Bronchial epithelial cell (primary cell): ENCODE data around the gene OR6K6. TPM values are rescaled to one million over a fixed set of nuclear protein-coding genes. Genes with fewer than 3 reads are reported as not detected.
A peak's percentile ranks its signal among the peaks of the same experiment; 100 is the strongest.

Experiments used
- DNase-seq: peaks from one replicate; pipeline ENCODE4 v3.0.0-alpha.2; 2010; ENCODE audit warnings: low read depth
- FAIRE-seq: peaks from 2 replicates; lab custom pipeline; 2011; peaks lifted over from hg19 to GRCh38; lab: Jason Lieb, UNC
- H3K27me3 ChIP-seq: 2 replicates; pipeline ENCODE4 v1.5.1; 2011; ENCODE audit warnings: low read length; ENCODE audit not compliant: control insufficient read depth, insufficient read depth
- H3K36me3 ChIP-seq: 2 replicates; pipeline ENCODE4 v1.5.1; 2011; ENCODE audit warnings: low read length; ENCODE audit not compliant: control insufficient read depth, insufficient read depth
- H3K4me3 ChIP-seq: 2 replicates; pipeline ENCODE4 v1.5.1; 2011; ENCODE audit warnings: mild to moderate bottlenecking, low read depth, low read length, control low read depth
- total RNA-seq: library from RNA; depleted of rRNA; stranded (reverse); fragments of >200 nt; gene quantifications from 2 replicates; pipeline ENCODE4 v1.2.1, GENCODE V29; 2014
- TF ChIP-seq, protein P1 (sequence below): IDR thresholded peaks from 2 replicates; pipeline ENCODE4 v1.5.1; 2011; ENCODE audit warnings: mild to moderate bottlenecking, moderate library complexity, low read length, control low read depth, inconsistent platforms; ENCODE audit not compliant: insufficient read depth, severe bottlenecking

Gene OR6K6
- total RNA-seq, 1 donor from 2014 or later: not detected

DNA sequence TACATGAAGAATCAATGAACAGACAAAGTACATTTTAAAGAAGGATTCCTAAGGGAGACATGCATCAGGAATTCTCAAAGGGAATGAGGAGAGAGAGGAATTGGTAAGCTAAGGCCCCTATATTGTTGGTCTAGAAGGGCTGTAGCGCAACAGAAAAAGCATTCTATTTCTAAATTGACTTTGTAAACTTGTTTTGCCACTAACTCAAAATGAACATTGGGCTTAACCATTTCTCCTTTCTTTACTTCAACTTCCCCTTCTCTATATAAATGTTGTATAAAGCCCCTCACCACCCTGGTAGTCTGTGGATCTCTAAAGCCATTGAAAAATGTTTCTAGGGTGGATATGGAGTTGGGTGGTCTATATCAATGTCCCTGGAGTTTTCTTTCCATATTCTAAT, 46.9 kb downstream of the OR6K6 start:
- TF ChIP-seq, protein P1, sequence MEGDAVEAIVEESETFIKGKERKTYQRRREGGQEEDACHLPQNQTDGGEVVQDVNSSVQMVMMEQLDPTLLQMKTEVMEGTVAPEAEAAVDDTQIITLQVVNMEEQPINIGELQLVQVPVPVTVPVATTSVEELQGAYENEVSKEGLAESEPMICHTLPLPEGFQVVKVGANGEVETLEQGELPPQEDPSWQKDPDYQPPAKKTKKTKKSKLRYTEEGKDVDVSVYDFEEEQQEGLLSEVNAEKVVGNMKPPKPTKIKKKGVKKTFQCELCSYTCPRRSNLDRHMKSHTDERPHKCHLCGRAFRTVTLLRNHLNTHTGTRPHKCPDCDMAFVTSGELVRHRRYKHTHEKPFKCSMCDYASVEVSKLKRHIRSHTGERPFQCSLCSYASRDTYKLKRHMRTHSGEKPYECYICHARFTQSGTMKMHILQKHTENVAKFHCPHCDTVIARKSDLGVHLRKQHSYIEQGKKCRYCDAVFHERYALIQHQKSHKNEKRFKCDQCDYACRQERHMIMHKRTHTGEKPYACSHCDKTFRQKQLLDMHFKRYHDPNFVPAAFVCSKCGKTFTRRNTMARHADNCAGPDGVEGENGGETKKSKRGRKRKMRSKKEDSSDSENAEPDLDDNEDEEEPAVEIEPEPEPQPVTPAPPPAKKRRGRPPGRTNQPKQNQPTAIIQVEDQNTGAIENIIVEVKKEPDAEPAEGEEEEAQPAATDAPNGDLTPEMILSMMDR: no peak
- H3K27me3 ChIP-seq: no peaks in the 10 kb centered on the region
- DNase-seq: no peak
- no peaks in the 10 kb centered on the region for H3K36me3 ChIP-seq
- FAIRE-seq: no peak
- no peak overlapping the region for H3K4me3 ChIP-seq

DNA sequence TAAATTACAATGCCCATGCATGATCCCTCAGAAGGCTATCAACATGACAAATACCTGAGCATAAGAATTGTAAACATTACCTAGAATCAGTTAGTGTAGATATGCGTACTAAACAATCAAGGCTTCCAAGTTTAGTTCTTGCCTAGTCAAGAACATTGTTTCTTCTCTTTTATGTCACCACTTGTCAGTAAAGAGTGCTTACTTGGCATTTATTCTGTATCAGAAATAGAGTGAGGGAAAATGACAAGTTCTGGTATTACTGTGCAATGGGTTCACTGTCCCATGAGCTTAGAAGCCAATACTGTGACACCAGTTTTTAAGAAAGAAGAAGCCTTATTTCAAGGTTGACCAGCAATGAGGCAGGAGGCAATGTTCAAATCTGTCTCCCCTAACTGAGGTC, 49.2 kb downstream of the OR6K6 start:
- no peak overlapping the region for H3K4me3 ChIP-seq
- H3K36me3 ChIP-seq: no peaks in the 10 kb centered on the region
- FAIRE-seq (peak; percentile 23), DNase-seq (no peak)
- TF ChIP-seq, protein P1: no peak
- H3K27me3 ChIP-seq: no peaks in the 10 kb centered on the region

Other genes with a start within 250 kb of the OR6K6 start
- gene OR6Y1, start 200.3 kb upstream of the OR6K6 start, total RNA-seq: not detected in 2 replicates
- not detected in 2 replicates for gene OR6P1, start 184.1 kb upstream of the OR6K6 start, total RNA-seq
- not detected in 2 replicates for gene OR10X1, start 174.8 kb upstream of the OR6K6 start, total RNA-seq
- not detected in 2 replicates for gene OR10Z1, start 149.5 kb upstream of the OR6K6 start, total RNA-seq
- gene SPTA1, start 68.0 kb upstream of the OR6K6 start, total RNA-seq: not detected in 2 replicates
- gene OR6K2, start 54.1 kb upstream of the OR6K6 start, total RNA-seq: not detected in 2 replicates
- not detected in 2 replicates for gene OR6K3, start 34.0 kb upstream of the OR6K6 start, total RNA-seq
- gene OR6N1, start 17.5 kb downstream of the OR6K6 start, total RNA-seq: not detected in 2 replicates
- not detected in 2 replicates for gene OR6N2, start 26.5 kb downstream of the OR6K6 start, total RNA-seq
- gene MNDA, start 76.6 kb downstream of the OR6K6 start, total RNA-seq: not detected in 2 replicates
- gene PYHIN1, start 176.8 kb downstream of the OR6K6 start, total RNA-seq: not detected in 2 replicates